HG03039 (cell line): Measurements from ENCODE around the gene SUN3.

ENCODE experiments used
- ATAC-seq: cut with Tn5 transposase; IDR thresholded peaks from one replicate; pipeline ENCODE4 v1.9.1; 2021; ENCODE audit warnings: mild to moderate bottlenecking, moderate library complexity; ENCODE audit not compliant: unreplicated experiment

Gene SUN3

GRCh38 chr7:48028938-48029337, at the start of gene SUN3:
SUN3 (minus strand) TSS chr7:48029107; CDS start chr7:48028938, 169 bp downstream.
- no peak for ATAC-seq

- no peak for ATAC-seq
These were observed 49.6 kb upstream of the SUN3 start for GRCh38 chr7:48078470-48078869.

- no peak for ATAC-seq
These were observed 48.5 kb upstream of the SUN3 start for GRCh38 chr7:48077423-48077822.

GRCh38 chr7:48074204-48074654, 45.3 kb upstream of the SUN3 start:
- ATAC-seq = no peak

- ATAC-seq = no peak
These were observed 38.6 kb upstream of the SUN3 start for GRCh38 chr7:48067475-48067874.

- ATAC-seq = no peak
These were observed 35.1 kb upstream of the SUN3 start for GRCh38 chr7:48063985-48064384.

GRCh38 chr7:48059706-48060105, 30.8 kb upstream of the SUN3 start:
- no peak for ATAC-seq

- no peak for ATAC-seq
These were observed 30.1 kb upstream of the SUN3 start for GRCh38 chr7:48058990-48059389.

- ATAC-seq = no peak
These were observed 24.8 kb upstream of the SUN3 start for GRCh38 chr7:48053736-48054135.

- no peak for ATAC-seq
These were observed 23.8 kb upstream of the SUN3 start for GRCh38 chr7:48052748-48053147.

GRCh38 chr7:48049850-48050249, 20.9 kb upstream of the SUN3 start:
- ATAC-seq = no peak

GRCh38 chr7:48048113-48048512, 19.2 kb upstream of the SUN3 start:
- no peak for ATAC-seq

GRCh38 chr7:48046458-48046857, 17.6 kb upstream of the SUN3 start:
- no peak for ATAC-seq

GRCh38 chr7:48045195-48045765, 16.4 kb upstream of the SUN3 start:
- no peak for ATAC-seq

- ATAC-seq = no peak
These were observed 13.7 kb upstream of the SUN3 start for GRCh38 chr7:48042636-48043035.

- ATAC-seq = no peak
These were observed 13.3 kb upstream of the SUN3 start for GRCh38 chr7:48042216-48042615.

GRCh38 chr7:48041653-48041970, 12.7 kb upstream of the SUN3 start:
- no peak for ATAC-seq

- ATAC-seq = no peak
These were observed 12.2 kb upstream of the SUN3 start for GRCh38 chr7:48040944-48041652.

- ATAC-seq = no peak
These were observed 10.1 kb upstream of the SUN3 start for GRCh38 chr7:48038815-48039506.

GRCh38 chr7:48035967-48036478, 7.1 kb upstream of the SUN3 start:
- no peak for ATAC-seq

- ATAC-seq = peak; percentile 100
These were observed 6.5 kb upstream of the SUN3 start, which contains the start of gene C7orf57 for GRCh38 chr7:48035301-48035966. C7orf57 (plus strand) TSS chr7:48035543; CDS start chr7:48036309, 766 bp downstream.
